Placental epithelial cell (primary cell): ENCODE data around the gene MGST2. TPM values are rescaled to one million over a fixed set of nuclear protein-coding genes. Genes with fewer than 3 reads are reported as not detected.

Experiments
- total RNA-seq: library from RNA; depleted of rRNA; stranded (reverse); fragments of >200 nt; gene quantifications from 2 replicates; pipeline ENCODE4 v1.2.3, GENCODE V29; 2012

Gene MGST2
- 18.1 and 22.6 TPM in 2 replicates for total RNA-seq

DNA sequence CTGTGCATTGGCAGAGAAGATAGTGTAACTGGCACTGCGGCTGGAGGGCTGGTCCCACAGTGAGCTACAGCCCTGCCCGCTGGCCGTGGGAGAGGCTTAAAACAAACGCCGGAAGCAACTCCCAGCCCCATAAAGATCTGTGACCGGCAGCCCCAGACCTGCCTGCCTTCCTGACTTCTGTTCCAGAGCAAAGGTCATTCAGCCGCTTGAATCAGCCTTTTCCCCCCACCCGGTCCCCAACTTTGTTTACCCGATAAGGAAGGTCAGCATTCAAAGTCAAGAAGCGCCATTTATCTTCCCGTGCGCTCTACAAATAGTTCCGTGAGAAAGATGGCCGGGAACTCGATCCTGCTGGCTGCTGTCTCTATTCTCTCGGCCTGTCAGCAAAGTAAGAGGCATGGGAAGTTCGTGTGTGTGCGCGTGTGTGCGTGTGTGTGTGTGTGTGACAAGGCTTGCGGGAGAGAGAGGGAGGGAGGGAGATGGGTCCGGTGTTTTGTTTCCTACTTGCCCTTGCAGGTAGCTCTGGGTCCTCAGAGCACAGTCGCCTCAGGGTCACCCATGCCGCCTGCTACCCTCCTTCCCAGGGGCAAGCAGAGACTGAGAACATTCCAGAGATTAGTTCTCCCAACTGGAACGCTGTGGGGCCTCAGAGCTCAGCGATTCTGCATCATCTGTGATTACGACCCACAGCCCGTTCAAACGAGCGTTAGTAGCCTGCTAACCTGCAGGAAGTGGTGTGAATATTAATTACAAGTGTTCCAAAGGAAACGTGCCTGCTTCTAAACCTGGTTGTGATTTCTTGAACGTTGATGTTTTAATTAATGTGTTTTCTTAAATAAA is at the start of gene MGST2:
TSS of gene MGST2 (plus strand) at position 130 of the 840 bp plus-strand sequence. CDS start at position 331, 201 bp downstream.

Other genes with a start within 250 kb of the MGST2 start
- 12.1 and 12.6 TPM in 2 replicates for gene RAB33B, start 211.7 kb upstream of the MGST2 start, total RNA-seq
- gene SETD7, start 109.6 kb upstream of the MGST2 start, total RNA-seq: 55.7 and 56.1 TPM in 2 replicates